Caki2 (cell line): ENCODE data around the gene PAPOLG. TPM values are rescaled to one million over a fixed set of nuclear protein-coding genes. Genes with fewer than 3 reads are reported as not detected.
"Not testable (repeated sequence)": the region's sequence is repeated elsewhere in the genome, so short reads cannot be mapped to it uniquely, and the experiment has no call there.

Experiments
- DNase-seq: peaks from one replicate; pipeline ENCODE4 v3.0.0-alpha.2; 2015; ENCODE audit warnings: low read depth
- in situ Hi-C: cut with HindIII; loops from 2 replicates; pipeline ENCODE4 v1.10.0; 2016; ENCODE audit warnings: low sequenced_read_pairs, low pct_unique_long_range_greater_than_20kb, mixed read lengths
- total RNA-seq: library from RNA; depleted of rRNA; stranded (reverse); fragments of >200 nt; shearing (Covaris generic); gene quantifications from 2 replicates; pipeline ENCODE4 v1.2.3, GENCODE V29; 2014; ENCODE audit warnings: low replicate concordance

Gene PAPOLG
- total RNA-seq, 1 experiment from 2014 or later, result 2.3 TPM

GRCh38 chr2:60764736-60765534 lies 8.9 kb downstream of the PAPOLG start:
- in situ Hi-C loops, result no loop called here
- no peak for DNase-seq

- in situ Hi-C loops, result no loop called here
- no peak for DNase-seq
Measured at GRCh38 chr2:60766283-60766682, 10.2 kb downstream of the PAPOLG start.

- DNase-seq, result no peak
Measured at GRCh38 chr2:60771508-60771907, 15.4 kb downstream of the PAPOLG start.

GRCh38 chr2:60775048-60775639 lies 19.1 kb downstream of the PAPOLG start:
- DNase-seq, result no peak
- in situ Hi-C loops, result no loop called here

More at GRCh38 chr2:60771508-60771907, 15.4 kb downstream of the PAPOLG start:
- in situ Hi-C loops, result no loop called here

- DNase-seq, result no peak
- in situ Hi-C loops, result no loop called here
Measured at GRCh38 chr2:60778352-60778751, 22.3 kb downstream of the PAPOLG start.

GRCh38 chr2:60779426-60779825 lies 23.4 kb downstream of the PAPOLG start:
- DNase-seq, result no peak
- in situ Hi-C loops, result no loop called here

GRCh38 chr2:60780721-60781120 lies 24.7 kb downstream of the PAPOLG start:
- in situ Hi-C loops, result no loop called here
- no peak for DNase-seq

GRCh38 chr2:60793169-60793568 lies 37.1 kb downstream of the PAPOLG start:
- in situ Hi-C loops, result no loop called here
- DNase-seq, result no peak

- in situ Hi-C loops, result no loop called here
- DNase-seq, result no peak
Measured at GRCh38 chr2:60794271-60794863, 38.3 kb downstream of the PAPOLG start.

- in situ Hi-C loops, result no loop called here
- DNase-seq, result no peak
Measured at GRCh38 chr2:60796573-60797509, 40.8 kb downstream of the PAPOLG start.

GRCh38 chr2:60804473-60804872 lies 48.4 kb downstream of the PAPOLG start:
- in situ Hi-C loops, result no loop called here
- no peak for DNase-seq

GRCh38 chr2:60806595-60806987 lies 50.5 kb downstream of the PAPOLG start:
- DNase-seq, result no peak
- in situ Hi-C loops, result no loop called here

- no peak for DNase-seq
- in situ Hi-C loops, result no loop called here
Measured at GRCh38 chr2:60806988-60807681, 51.1 kb downstream of the PAPOLG start.

GRCh38 chr2:60808330-60808801 lies 52.3 kb downstream of the PAPOLG start:
- DNase-seq, result no peak
- in situ Hi-C loops, result no loop called here

GRCh38 chr2:60811491-60812375 lies 55.7 kb downstream of the PAPOLG start:
- DNase-seq, result no peak
- in situ Hi-C loops, result no loop called here

GRCh38 chr2:60817191-60817590 lies 61.1 kb downstream of the PAPOLG start:
- in situ Hi-C loops, DNase-seq: not testable (repeated sequence)

GRCh38 chr2:60818272-60818671 lies 62.2 kb downstream of the PAPOLG start:
- no peak for DNase-seq
- in situ Hi-C loops, result no loop called here
